SK-N-SH treated with all-trans-retinoic acid at 6 μM for 48 hours (cell line): Measurements from ENCODE around the gene C1RL.

Experiments used
- ATAC-seq: fragments of 200-7000 bp; cut with Tn5 transposase; 3 replicates; pipeline ENCODE4 v1.9.1; 2020; ENCODE audit warnings: mild to moderate bottlenecking, moderate library complexity
- ARNTL ChIP-seq: fragments of 450-650 bp; formaldehyde crosslinking; IDR thresholded peaks from 2 replicates; pipeline ENCODE4 v1.5.0; 2020; ENCODE audit warnings: low read depth, mild to moderate bottlenecking, moderate library complexity, borderline replicate concordance
- BACH2 ChIP-seq: fragments of 250-450 bp; sonication (Bioruptor Pico); IDR thresholded peaks from 2 replicates; pipeline ENCODE4 v1.9.0; 2021; ENCODE audit warnings: mild to moderate bottlenecking, borderline replicate concordance
- CSDC2 ChIP-seq: fragments of 250-450 bp; sonication (Bioruptor Pico); IDR thresholded peaks from 2 replicates; pipeline ENCODE4 v1.5.0; 2020; ENCODE audit warnings: mild to moderate bottlenecking, moderate library complexity
- CSRNP3 ChIP-seq: fragments of 250-450 bp; sonication (Bioruptor Pico); IDR thresholded peaks from 2 replicates; pipeline ENCODE4 v1.5.1; 2021; ENCODE audit warnings: mild to moderate bottlenecking, moderate library complexity
- ESRRG ChIP-seq: fragments of 250-450 bp; sonication (Bioruptor Pico); IDR thresholded peaks from 2 replicates; pipeline ENCODE4 v1.6.1; 2021; ENCODE audit warnings: mild to moderate bottlenecking
- ISL1 ChIP-seq: fragments of 250-450 bp; sonication (Bioruptor Pico); IDR thresholded peaks from 2 replicates; pipeline ENCODE4 v2.1.2; 2022; ENCODE audit warnings: mild to moderate bottlenecking, moderate library complexity
- OSR1 ChIP-seq: fragments of 250-450 bp; sonication (Bioruptor Pico); IDR thresholded peaks from 2 replicates; pipeline ENCODE4 v1.8.0; 2022; ENCODE audit warnings: moderate library complexity, mild to moderate bottlenecking, inconsistent platforms
- PATZ1 ChIP-seq: fragments of 250-450 bp; sonication (Bioruptor Pico); IDR thresholded peaks from 2 replicates; pipeline ENCODE4 v1.8.0; 2020; ENCODE audit warnings: mild to moderate bottlenecking, moderate library complexity, borderline replicate concordance
- POU6F1 ChIP-seq: fragments of 250-450 bp; sonication (Bioruptor Pico); IDR thresholded peaks from 2 replicates; pipeline ENCODE4 v1.8.0; 2021; ENCODE audit warnings: low read depth, mild to moderate bottlenecking, moderate library complexity, borderline replicate concordance
- PPARA ChIP-seq: fragments of 250-450 bp; sonication (Bioruptor Pico); IDR thresholded peaks from 2 replicates; pipeline ENCODE4 v1.5.0; 2020; ENCODE audit warnings: mild to moderate bottlenecking, borderline replicate concordance
- RARB ChIP-seq: fragments of 250-450 bp; sonication (Bioruptor Pico); IDR thresholded peaks from 2 replicates; pipeline ENCODE4 v1.8.0; 2021; ENCODE audit warnings: mild to moderate bottlenecking, moderate library complexity
- SNAI2 ChIP-seq: fragments of 250-450 bp; sonication (Bioruptor Pico); IDR thresholded peaks from 2 replicates; pipeline ENCODE4 v1.5.0; 2020; ENCODE audit warnings: mild to moderate bottlenecking, moderate library complexity
- TCF4 ChIP-seq: fragments of 250-450 bp; sonication (Bioruptor Pico); IDR thresholded peaks from 2 replicates; pipeline ENCODE4 v1.8.0; 2021; ENCODE audit warnings: mild to moderate bottlenecking, moderate library complexity, borderline replicate concordance
- TOX ChIP-seq: fragments of 250-450 bp; sonication (Bioruptor Pico); IDR thresholded peaks from 2 replicates; pipeline ENCODE4 v1.8.0; 2021; ENCODE audit warnings: mild to moderate bottlenecking, moderate library complexity, borderline replicate concordance
- ZC3H10 ChIP-seq: fragments of 250-450 bp; sonication (Bioruptor Pico); IDR thresholded peaks from 2 replicates; pipeline ENCODE4 v1.5.1; 2021; ENCODE audit warnings: mild to moderate bottlenecking, moderate library complexity
- ZFP3 ChIP-seq: fragments of 250-450 bp; sonication (Bioruptor Pico); IDR thresholded peaks from 2 replicates; pipeline ENCODE4 v1.5.0; 2020; ENCODE audit warnings: mild to moderate bottlenecking, moderate library complexity
- ZNF565 ChIP-seq: fragments of 450-650 bp; formaldehyde crosslinking; conservative IDR thresholded peaks from 2 replicates; pipeline ENCODE4 v1.5.0; 2020; ENCODE audit warnings: low read depth, mild to moderate bottlenecking, moderate library complexity
- ZNF70 ChIP-seq: fragments of 450-650 bp; formaldehyde crosslinking; IDR thresholded peaks from 2 replicates; pipeline ENCODE4 v1.5.0; 2020; ENCODE audit warnings: mild to moderate bottlenecking, moderate library complexity
- ZNF8 ChIP-seq: fragments of 450-650 bp; formaldehyde crosslinking; IDR thresholded peaks from 2 replicates; pipeline ENCODE4 v1.5.0; 2020; ENCODE audit warnings: mild to moderate bottlenecking, moderate library complexity

Gene C1RL

GRCh38 chr12:7100239-7100638 lies 8.8 kb downstream of the C1RL start:
- ATAC-seq: no peak
- TF ChIP-seq ARNTL (CRISPR knock-in tag): no peak

GRCh38 chr12:7099290-7099996 lies 9.6 kb downstream of the C1RL start:
- TF ChIP-seq OSR1 (CRISPR knock-in tag) (no peak), SNAI2 (CRISPR knock-in tag) (no peak), ZC3H10 (CRISPR knock-in tag) (no peak), CSRNP3 (no peak), TOX (CRISPR knock-in tag) (no peak), ZNF8 (CRISPR knock-in tag) (no peak), ZFP3 (CRISPR knock-in tag) (no peak), ZNF70 (CRISPR knock-in tag) (no peak), ISL1 (CRISPR knock-in tag) (no peak), ZNF565 (CRISPR knock-in tag) (no peak), ESRRG (CRISPR knock-in tag) (no peak), PATZ1 (CRISPR knock-in tag) (no peak), PPARA (CRISPR knock-in tag) (no peak), ARNTL (CRISPR knock-in tag) (no peak)
- no peak for ATAC-seq

- no peak for TF ChIP-seq POU6F1
- TF ChIP-seq TOX (CRISPR knock-in tag): no peak
- no peak for TF ChIP-seq PATZ1 (CRISPR knock-in tag)
- no peak for TF ChIP-seq ESRRG (CRISPR knock-in tag)
- TF ChIP-seq BACH2 (CRISPR knock-in tag): no peak
- TF ChIP-seq ZNF70 (CRISPR knock-in tag): no peak
- no peak for TF ChIP-seq ZNF565 (CRISPR knock-in tag)
- no peak for TF ChIP-seq OSR1 (CRISPR knock-in tag)
- TF ChIP-seq TCF4: no peak
- TF ChIP-seq ZNF8 (CRISPR knock-in tag): no peak
- TF ChIP-seq CSDC2: no peak
- no peak for TF ChIP-seq RARB
- TF ChIP-seq CSRNP3: no peak
- TF ChIP-seq ISL1 (CRISPR knock-in tag): no peak
- no peak for TF ChIP-seq ZFP3 (CRISPR knock-in tag)
- TF ChIP-seq PPARA (CRISPR knock-in tag): no peak
- ATAC-seq: no peak
Measured at GRCh38 chr12:7096979-7097378, 12.0 kb downstream of the C1RL start.
